WTC11 (cell line): ENCODE data around the gene TSHZ3. TPM values are rescaled to one million over a fixed set of nuclear protein-coding genes. Genes with fewer than 3 reads are reported as not detected.

Experiments
- ATAC-seq: fragments of 200-7000 bp; cut with Tn5 transposase; 2 replicates; pipeline ENCODE4 v1.10.0; 2021; ENCODE audit warnings: mild to moderate bottlenecking, moderate library complexity
- CTCF ChIA-PET: fragments of 300-600 bp; sonication (Branson Sonifier 250); formaldehyde crosslinking; loops from one replicate; lab custom pipeline; 2021; ENCODE audit warnings: antibody characterized with exemption; lab: Charles Lee
- POLR2A ChIA-PET: fragments of 350-600 bp; sonication (Branson Sonifier 250); formaldehyde crosslinking; loops from one replicate; lab custom pipeline; 2021; ENCODE audit warnings: antibody characterized with exemption; lab: Charles Lee
- DNase-seq: peaks from one replicate; pipeline ENCODE4 v3.0.0; 2021; ENCODE audit warnings: low spot score
- H3K27ac Mint-ChIP-seq: 2 replicates; pipeline ENCODE4 v1.8.0; 2021; ENCODE audit warnings: mixed read lengths
- H3K27me3 Mint-ChIP-seq: 2 replicates; pipeline ENCODE4 v1.8.0; 2021; ENCODE audit warnings: low read depth, mild to moderate bottlenecking, moderate library complexity, mixed read lengths
- H3K36me3 Mint-ChIP-seq: 2 replicates; pipeline ENCODE4 v1.8.0; 2021; ENCODE audit warnings: mixed read lengths
- H3K4me1 Mint-ChIP-seq: 2 replicates; pipeline ENCODE4 v1.8.0; 2022; ENCODE audit warnings: mixed read lengths
- H3K4me3 Mint-ChIP-seq: 2 replicates; pipeline ENCODE4 v1.8.0; 2021; ENCODE audit warnings: mild to moderate bottlenecking, moderate library complexity, mixed read lengths
- H3K9me3 Mint-ChIP-seq: 2 replicates; pipeline ENCODE4 v1.8.0; 2021; ENCODE audit warnings: mixed read lengths
- AR ChIP-seq: fragments of 250-450 bp; sonication (Bioruptor Pico); IDR thresholded peaks from 2 replicates; pipeline ENCODE4 v1.9.0; 2021; ENCODE audit warnings: mild to moderate bottlenecking
- ATF2 ChIP-seq: sonication (generic); formaldehyde crosslinking; IDR thresholded peaks from 2 replicates; pipeline ENCODE4 v1.8.1; 2022; ENCODE audit warnings: low read depth, missing genetic modification reagents, borderline replicate concordance
- ATF6 ChIP-seq: sonication (generic); formaldehyde crosslinking; IDR thresholded peaks from 2 replicates; pipeline ENCODE4 v1.8.1; 2023; ENCODE audit warnings: mild to moderate bottlenecking, missing genetic modification reagents
- CREB1 ChIP-seq: sonication (generic); formaldehyde crosslinking; IDR thresholded peaks from 2 replicates; pipeline ENCODE4 v1.8.0; 2023; ENCODE audit warnings: mild to moderate bottlenecking, missing genetic modification reagents
- CTCF ChIP-seq: fragments of 200-600 bp; IDR thresholded peaks from 2 replicates; pipeline ENCODE4 v1.8.0; 2022; ENCODE audit warnings: antibody characterized with exemption
- FOXP4 ChIP-seq: sonication (generic); formaldehyde crosslinking; IDR thresholded peaks from 2 replicates; pipeline ENCODE4 v1.8.0; 2022; ENCODE audit warnings: mild to moderate bottlenecking, missing genetic modification reagents
- HMGA2 ChIP-seq: fragments of 250-450 bp; sonication (Bioruptor Pico); IDR thresholded peaks from 2 replicates; pipeline ENCODE4 v1.4.0; 2021; ENCODE audit warnings: mild to moderate bottlenecking, moderate library complexity
- IRF2 ChIP-seq: sonication (generic); formaldehyde crosslinking; IDR thresholded peaks from 2 replicates; pipeline ENCODE4 v1.8.0; 2022; ENCODE audit warnings: low read depth, missing genetic modification reagents, borderline replicate concordance
- MAX ChIP-seq: sonication (generic); formaldehyde crosslinking; IDR thresholded peaks from 2 replicates; pipeline ENCODE4 v1.8.0; 2022; ENCODE audit warnings: mild to moderate bottlenecking, missing genetic modification reagents
- SP1 ChIP-seq: sonication (generic); formaldehyde crosslinking; conservative IDR thresholded peaks from 2 replicates; pipeline ENCODE4 v1.8.1; 2022; ENCODE audit warnings: missing genetic modification reagents
- TP53 ChIP-seq: sonication (generic); formaldehyde crosslinking; IDR thresholded peaks from 2 replicates; pipeline ENCODE4 v1.8.1; 2023; ENCODE audit warnings: mild to moderate bottlenecking, missing genetic modification reagents
- ZMAT4 ChIP-seq: fragments of 250-450 bp; sonication (Bioruptor Pico); IDR thresholded peaks from 2 replicates; pipeline ENCODE4 v1.9.0; 2021; ENCODE audit warnings: mild to moderate bottlenecking
- ZNF232 ChIP-seq: sonication (generic); formaldehyde crosslinking; IDR thresholded peaks from 2 replicates; pipeline ENCODE4 v1.8.0; 2022; ENCODE audit warnings: mild to moderate bottlenecking, missing genetic modification reagents
- ZNF416 ChIP-seq: fragments of 250-450 bp; sonication (Bioruptor Pico); IDR thresholded peaks from 2 replicates; pipeline ENCODE4 v1.9.0; 2021; ENCODE audit warnings: mild to moderate bottlenecking, inconsistent platforms
- ZNF423 ChIP-seq: fragments of 250-450 bp; sonication (Bioruptor Pico); IDR thresholded peaks from 2 replicates; pipeline ENCODE4 v2.1.2; 2022; ENCODE audit warnings: mild to moderate bottlenecking, moderate library complexity
- total RNA-seq: library from RNA; stranded (reverse); gene quantifications from 3 replicates; pipeline ENCODE4 v1.2.3, GENCODE V29; 2021

Gene TSHZ3
- total RNA-seq, 1 experiment from 2014 or later = 21.4 TPM

- ChIA-PET CTCF (interaction anchor here (0.6 to 1.4 kb wide), 4 partner anchors 19 to 507 kb away, joined by 3 to 4 read pairs (median 4); no protein-coding TSS in a partner anchor), POLR2A (no interaction called here)
- Mint-ChIP-seq H3K27me3 (no peaks in the 10 kb centered on the region), H3K9me3 (no peaks in the 10 kb centered on the region), H3K36me3 (peaks cover 12% of the 10 kb centered on the region), H3K4me3 (no peak overlapping the region), H3K27ac (0 out of 2 replicates have a peak overlapping the region, but pooled peaks have one; percentile 80), H3K4me1 (peaks cover 90% of the 10 kb centered on the region)
- ATAC-seq = peak; percentile 29
- TF ChIP-seq MAX (CRISPR knock-in tag) = no peak
- no peak for TF ChIP-seq IRF2 (CRISPR knock-in tag)
- no peak for TF ChIP-seq ZNF423 (CRISPR knock-in tag)
- no peak for TF ChIP-seq CREB1 (CRISPR knock-in tag)
- TF ChIP-seq FOXP4 = no peak
- no peak for TF ChIP-seq CTCF
- TF ChIP-seq ZNF416 (CRISPR knock-in tag) = no peak
- no peak for TF ChIP-seq ZNF232 (CRISPR knock-in tag)
- no peak for TF ChIP-seq ZMAT4 (CRISPR knock-in tag)
- no peak for TF ChIP-seq HMGA2
- no peak for TF ChIP-seq SP1 (CRISPR knock-in tag)
- no peak for TF ChIP-seq ATF2 (CRISPR knock-in tag)
- TF ChIP-seq TP53 (CRISPR knock-in tag) = no peak
- no peak for TF ChIP-seq AR (CRISPR knock-in tag)
- TF ChIP-seq ATF6 = no peak
- DNase-seq = no peak
Measured at GRCh38 chr19:31334101-31334848, 15.0 kb downstream of the TSHZ3 start.
